GM23248 (cell line): ENCODE data around the gene ZNF275. TPM values are rescaled to one million over a fixed set of nuclear protein-coding genes. Genes with fewer than 3 reads are reported as not detected.

Experiments used
- DNase-seq: peaks from one replicate; pipeline ENCODE4 v3.0.0-alpha.2; 2015
- H2AFZ ChIP-seq: fragments of 200-600 bp; sonication (generic); 2 replicates; pipeline ENCODE4 v1.6.1; 2016; ENCODE audit warnings: antibody characterized with exemption
- H3F3A ChIP-seq: fragments of 200-600 bp; sonication (generic); 2 replicates; pipeline ENCODE4 v1.6.1; 2016; ENCODE audit warnings: mild to moderate bottlenecking, antibody characterized with exemption, mixed run types; ENCODE audit not compliant: insufficient read depth
- H3K27ac ChIP-seq: fragments of 200-600 bp; sonication (generic); 2 replicates; pipeline ENCODE4 v1.5.1; 2016; ENCODE audit warnings: mild to moderate bottlenecking
- H3K27me3 ChIP-seq: fragments of 200-600 bp; sonication (generic); replicated peaks from 2 replicates; pipeline ENCODE4 v1.6.1; 2016; ENCODE audit warnings: mild to moderate bottlenecking; ENCODE audit not compliant: insufficient read depth
- H3K36me3 ChIP-seq: fragments of 200-600 bp; sonication (generic); 2 replicates; pipeline ENCODE4 v1.6.1; 2016; ENCODE audit warnings: low read depth, mild to moderate bottlenecking
- H3K4me1 ChIP-seq: fragments of 200-600 bp; sonication (generic); 2 replicates; pipeline ENCODE4 v1.6.1; 2016; ENCODE audit warnings: mild to moderate bottlenecking; ENCODE audit not compliant: insufficient read depth
- H3K4me2 ChIP-seq: fragments of 200-600 bp; sonication (generic); one replicate; pipeline ENCODE4 v1.6.1; 2016; ENCODE audit warnings: mild to moderate bottlenecking; ENCODE audit not compliant: unreplicated experiment
- H3K4me3 ChIP-seq: fragments of 200-600 bp; sonication (generic); 2 replicates; pipeline ENCODE4 v1.5.1; 2016; ENCODE audit warnings: mild to moderate bottlenecking
- H3K79me2 ChIP-seq: fragments of 200-600 bp; sonication (generic); 2 replicates; pipeline ENCODE4 v1.6.1; 2016; ENCODE audit warnings: mild to moderate bottlenecking; ENCODE audit not compliant: insufficient read depth
- H3K9ac ChIP-seq: fragments of 200-600 bp; sonication (generic); 2 replicates; pipeline ENCODE4 v1.6.1; 2016; ENCODE audit warnings: mild to moderate bottlenecking
- H3K9me2 ChIP-seq: fragments of 200-600 bp; sonication (generic); 2 replicates; pipeline ENCODE4 v1.6.1; 2016; ENCODE audit warnings: mixed run types, mild to moderate bottlenecking, moderate library complexity; ENCODE audit not compliant: insufficient read depth
- H3K9me3 ChIP-seq: fragments of 200-600 bp; sonication (generic); one replicate; pipeline ENCODE4 v1.6.1; 2017; ENCODE audit warnings: low read depth
- H4K20me1 ChIP-seq: fragments of 200-600 bp; sonication (generic); 2 replicates; pipeline ENCODE4 v1.6.0; 2016; ENCODE audit not compliant: insufficient read depth
- EZH2 ChIP-seq: fragments of 200-600 bp; sonication (generic); IDR thresholded peaks from 2 replicates; pipeline ENCODE4 v1.6.1; 2018; ENCODE audit warnings: antibody characterized with exemption, mild to moderate bottlenecking; ENCODE audit not compliant: insufficient read depth, poor library complexity, severe bottlenecking
- EZH2phosphoT487 ChIP-seq: fragments of 200-600 bp; sonication (generic); IDR thresholded peaks from 2 replicates; pipeline ENCODE4 v1.6.1; 2018; ENCODE audit warnings: antibody characterized with exemption, moderate library complexity, mild to moderate bottlenecking, low read depth; ENCODE audit not compliant: insufficient read depth
- whole genome bisulfite sequencing, 2 experiments: methylation state at CpG; one replicate each; pipeline ENCODE4 v1.1.6; 2015 to 2017; ENCODE audit warnings: low lambda C conversion rate in 2 of 2, low coverage in 1 of 2; ENCODE audit errors: missing lambda C conversion rate in 2 of 2; 5-methylcytosine and 5-hydroxymethylcytosine counted together
- in situ Hi-C: fragments of 300-500 bp; cut with MboI; formaldehyde crosslinking; loops from 2 replicates; pipeline ENCODE4 v1.15.0; 2020
- polyA plus RNA-seq: library from polyadenylated mRNA; unstranded; fragments of >200 nt; fragmentation: Nextera tagmentation; extraction: Ambion mirVana; gene quantifications from 2 replicates; pipeline ENCODE4 v1.2.1, GENCODE V29; 2016
- total RNA-seq: library from RNA; depleted of rRNA; stranded (reverse); fragments of >200 nt; shearing (Covaris generic); gene quantifications from 2 replicates; pipeline ENCODE4 v1.2.3, GENCODE V29; 2014

ZNF275 gene
- total and polyA plus RNA-seq, 2 experiments from 2014 or later, result 6.5 to 11.5 TPM

DNA sequence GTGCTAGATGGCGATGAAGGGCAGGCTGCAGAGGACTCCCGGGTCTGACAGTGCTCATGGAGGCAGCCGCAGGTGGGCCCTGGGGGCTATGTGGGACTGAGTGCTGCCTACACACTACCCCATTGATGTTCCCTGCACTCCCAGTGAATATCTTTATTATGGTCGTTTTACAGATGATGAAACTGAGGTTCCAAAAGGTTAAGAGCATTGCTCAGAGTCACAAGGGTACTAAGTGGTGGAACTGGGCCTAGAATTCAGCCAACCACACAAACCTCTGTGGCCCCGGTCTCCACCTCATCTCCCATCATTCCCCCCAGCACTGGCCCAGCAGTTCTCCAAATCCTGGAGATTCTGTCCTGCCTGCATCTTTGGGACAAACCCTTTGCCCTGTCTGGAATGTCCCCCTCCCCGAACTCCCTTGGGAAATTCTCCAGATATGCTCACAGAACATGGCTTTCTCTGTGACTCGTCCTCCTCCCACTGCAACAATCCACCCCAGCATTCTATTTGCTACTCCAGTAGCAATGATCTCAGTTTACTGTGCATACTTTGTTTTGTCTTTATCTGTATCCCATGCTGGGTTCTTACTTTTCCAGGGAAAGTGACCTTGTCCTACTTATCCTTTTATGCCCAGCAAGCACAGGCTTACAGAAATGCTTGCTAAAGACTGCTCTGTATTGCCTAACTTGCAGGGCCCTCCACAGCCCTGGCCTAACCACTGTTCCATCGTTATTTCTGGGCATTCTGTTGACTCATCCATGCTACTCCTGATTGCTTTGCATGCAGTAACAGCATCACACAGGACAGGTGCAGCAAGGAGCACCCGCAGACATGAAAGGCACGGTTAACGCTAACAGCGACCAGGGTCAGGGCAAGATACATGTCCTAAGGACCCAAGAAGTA, 26.4 kb upstream of the ZNF275 start:
- TF ChIP-seq EZH2 (no peak), EZH2phosphoT487 (no peak)
- peak; percentile 55 for DNase-seq
- no peaks in the 10 kb centered on the region for H3K36me3 ChIP-seq
- H3K4me3 ChIP-seq, result no peak overlapping the region
- H3K9me2 ChIP-seq, result no peaks in the 10 kb centered on the region
- H3F3A ChIP-seq, result no peaks in the 10 kb centered on the region; the same call in 1 of the 2 replicates
- peak overlapping the region; percentile 12; the same call in 1 of the 2 replicates for H3K27ac ChIP-seq
- no peaks in the 10 kb centered on the region for H3K27me3 ChIP-seq
- no peaks in the 10 kb centered on the region for H3K79me2 ChIP-seq
- no peak overlapping the region for H2AFZ ChIP-seq
- H3K9me3 ChIP-seq, result no peaks in the 10 kb centered on the region
- H3K9ac ChIP-seq, result no peak overlapping the region
- no peak overlapping the region for H3K4me2 ChIP-seq
- no peaks in the 10 kb centered on the region for H3K4me1 ChIP-seq
- no peaks in the 10 kb centered on the region for H4K20me1 ChIP-seq
- WGBS, 2 experiments, result 50 to 54% methylated on average over 10 to 12 of the region's 12 CpGs
- in situ Hi-C loops, result no loop called here

DNA sequence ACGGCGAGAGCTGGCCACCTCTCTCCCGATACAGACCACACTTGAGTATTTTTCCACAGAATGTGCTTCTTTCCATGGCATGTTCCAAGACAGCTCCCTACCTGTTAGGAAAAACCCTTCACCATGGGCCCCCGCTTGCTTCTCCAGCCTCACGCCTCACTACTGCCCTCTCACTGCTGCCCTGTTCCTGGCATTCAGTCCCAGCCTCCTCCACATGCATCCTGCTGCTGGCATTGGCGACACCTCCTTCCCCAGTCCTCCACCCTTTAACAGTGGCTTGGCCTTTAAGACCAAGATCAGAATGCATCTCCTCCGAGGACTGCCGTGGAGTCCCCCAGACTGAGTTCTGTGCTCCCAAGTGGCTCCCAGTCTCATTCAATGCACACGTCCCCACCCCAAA, 23.1 kb upstream of the ZNF275 start:
- H3K4me2 ChIP-seq, result no peak overlapping the region
- H3K36me3 ChIP-seq, result no peaks in the 10 kb centered on the region
- no peaks in the 10 kb centered on the region for H4K20me1 ChIP-seq
- no peak overlapping the region for H3K9ac ChIP-seq
- in situ Hi-C loops, result no loop called here
- no peaks in the 10 kb centered on the region for H3K9me3 ChIP-seq
- H3F3A ChIP-seq, result no peaks in the 10 kb centered on the region; the same call in 1 of the 2 replicates
- no peak overlapping the region for H2AFZ ChIP-seq
- WGBS, 2 experiments, result 78 to 83% methylated on average over 5 to 9 of the region's 9 CpGs
- DNase-seq, result no peak
- TF ChIP-seq EZH2 (no peak), EZH2phosphoT487 (no peak)
- H3K4me1 ChIP-seq, result no peaks in the 10 kb centered on the region
- no peaks in the 10 kb centered on the region for H3K9me2 ChIP-seq
- H3K79me2 ChIP-seq, result no peaks in the 10 kb centered on the region
- H3K27ac ChIP-seq, result no peak overlapping the region
- no peaks in the 10 kb centered on the region for H3K27me3 ChIP-seq
- no peak overlapping the region for H3K4me3 ChIP-seq

DNA sequence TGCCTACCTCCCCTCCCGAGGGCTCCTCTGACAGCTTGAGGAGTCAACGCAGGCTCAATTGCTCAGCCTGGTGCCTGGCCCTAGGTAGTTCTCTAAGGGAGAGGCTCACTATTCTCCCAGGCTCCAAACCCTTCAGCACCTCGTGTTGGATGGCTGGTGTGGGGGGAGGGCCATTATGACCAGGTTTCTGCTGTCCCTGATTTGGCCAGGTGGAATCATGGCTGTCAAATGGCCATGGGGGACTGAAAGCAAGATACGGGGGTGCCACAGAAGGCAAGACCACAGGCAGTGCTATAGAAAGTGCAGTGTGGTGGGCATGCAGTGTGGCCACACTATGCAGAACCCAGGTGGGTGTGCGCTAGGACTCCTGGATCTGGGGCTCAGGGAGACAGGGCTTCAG, 21.9 kb upstream of the ZNF275 start:
- DNase-seq, result no peak
- Histone ChIP-seq H3F3A (no peaks in the 10 kb centered on the region), H3K79me2 (no peaks in the 10 kb centered on the region), H3K4me3 (no peak overlapping the region), H3K9me3 (no peaks in the 10 kb centered on the region), H3K4me2 (no peak overlapping the region), H4K20me1 (no peaks in the 10 kb centered on the region), H2AFZ (no peak overlapping the region), H3K27me3 (no peaks in the 10 kb centered on the region), H3K27ac (no peak overlapping the region), H3K9me2 (no peaks in the 10 kb centered on the region), H3K4me1 (no peaks in the 10 kb centered on the region), H3K9ac (no peak overlapping the region), H3K36me3 (no peaks in the 10 kb centered on the region)
- 56 to 60% methylated on average over 4 to 5 of the region's 5 CpGs for WGBS, 2 experiments
- in situ Hi-C loops, result no loop called here
- TF ChIP-seq EZH2, result no peak
- TF ChIP-seq EZH2phosphoT487, result no peak

DNA sequence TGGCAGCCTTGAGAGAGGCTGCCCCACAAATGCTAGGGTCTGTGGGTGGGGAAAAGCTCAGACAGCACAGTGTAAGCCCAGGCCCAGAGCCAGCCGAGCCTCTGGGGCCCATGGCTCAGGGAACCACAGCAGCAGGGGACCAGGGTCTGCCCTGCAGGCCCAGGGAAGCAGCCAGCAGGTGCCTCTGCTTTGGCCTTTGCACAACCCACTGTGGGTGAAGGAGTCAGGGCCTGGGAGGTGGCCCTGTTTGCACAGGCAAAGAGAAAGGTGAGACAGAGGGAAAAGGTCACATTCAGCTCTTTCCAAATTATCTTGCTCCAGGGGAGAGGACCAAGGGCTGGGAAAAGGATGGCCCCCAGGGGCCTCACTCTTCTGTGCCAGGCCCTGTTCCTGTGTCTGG, 21.1 kb upstream of the ZNF275 start:
- in situ Hi-C loops, result no loop called here
- H3K27ac ChIP-seq, result no peak overlapping the region
- no peaks in the 10 kb centered on the region for H4K20me1 ChIP-seq
- DNase-seq, result no peak
- no peaks in the 10 kb centered on the region for H3K9me2 ChIP-seq
- H3K27me3 ChIP-seq, result no peaks in the 10 kb centered on the region
- H3K9ac ChIP-seq, result no peak overlapping the region
- H3K36me3 ChIP-seq, result no peaks in the 10 kb centered on the region
- H3K4me3 ChIP-seq, result no peak overlapping the region
- no CpG with 5 or more reads among the region's 1 CpG for WGBS, 2 experiments
- H2AFZ ChIP-seq, result no peak overlapping the region
- H3F3A ChIP-seq, result no peaks in the 10 kb centered on the region
- no peaks in the 10 kb centered on the region for H3K79me2 ChIP-seq
- no peaks in the 10 kb centered on the region for H3K9me3 ChIP-seq
- TF ChIP-seq EZH2phosphoT487 (no peak), EZH2 (no peak)
- no peak overlapping the region for H3K4me2 ChIP-seq
- H3K4me1 ChIP-seq, result no peaks in the 10 kb centered on the region
